GM18498 (cell line): ENCODE measurements around the gene RNF212.

ENCODE experiments used
- ATAC-seq: cut with Tn5 transposase; IDR thresholded peaks from one replicate; pipeline ENCODE4 v1.9.1; 2021; ENCODE audit warnings: mild to moderate bottlenecking, moderate library complexity; ENCODE audit not compliant: unreplicated experiment

Gene RNF212

DNA sequence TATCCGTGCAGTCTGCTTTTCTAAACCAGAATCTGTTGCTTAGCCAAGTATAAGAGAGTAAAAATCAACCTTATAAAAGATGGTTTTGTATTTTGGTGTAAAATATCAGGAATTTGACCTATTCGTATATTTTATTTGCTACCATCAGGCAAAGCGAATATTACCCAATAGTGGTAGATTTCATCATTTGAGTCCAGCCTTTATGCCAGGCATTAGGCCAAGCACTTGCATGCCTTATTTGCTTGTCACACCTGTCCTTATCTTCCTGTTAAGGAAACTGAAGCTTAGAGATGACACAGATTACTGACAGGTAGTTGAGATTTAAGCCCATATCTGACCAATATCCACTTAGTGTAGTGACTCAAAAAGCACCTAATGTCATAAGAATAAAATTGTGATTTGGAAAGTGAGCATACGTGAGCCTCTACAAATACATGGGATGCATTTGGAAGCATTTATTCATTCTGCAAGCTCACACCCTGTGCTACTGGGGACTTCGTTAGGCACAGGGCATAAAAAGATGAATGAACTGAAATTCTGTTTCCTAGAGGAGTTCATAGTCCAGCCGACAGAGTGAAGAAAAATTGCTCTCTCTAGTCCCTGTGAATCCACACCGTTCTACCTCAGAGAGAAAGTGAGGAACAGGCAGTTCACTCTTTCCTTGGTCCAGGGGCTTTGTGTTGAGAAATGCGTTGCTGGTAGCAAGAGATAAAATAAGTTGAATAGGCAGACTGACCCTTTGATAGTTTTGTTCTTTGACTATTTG is 2.3 kb upstream of the RNF212 start:
- no peak for ATAC-seq

DNA sequence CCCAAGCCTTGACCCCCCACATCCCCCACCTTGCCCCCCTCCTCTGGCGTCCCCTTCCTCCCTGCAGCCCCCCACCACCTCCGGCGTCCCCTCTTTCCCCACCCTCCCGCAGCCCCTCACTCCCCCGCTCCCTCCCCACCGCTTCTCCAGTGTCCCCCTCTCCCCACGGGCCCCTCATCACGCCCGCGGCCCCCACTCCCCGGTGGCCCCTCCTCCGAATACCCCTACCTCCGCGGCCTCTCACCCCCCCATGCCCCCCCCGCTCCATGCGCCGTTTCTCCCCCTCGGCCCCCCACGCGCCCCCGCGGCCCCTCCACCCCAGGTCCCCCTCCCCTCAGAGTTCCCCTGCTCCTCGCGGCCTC is 562 bp downstream of the RNF212 start:
- ATAC-seq, result no peak

DNA sequence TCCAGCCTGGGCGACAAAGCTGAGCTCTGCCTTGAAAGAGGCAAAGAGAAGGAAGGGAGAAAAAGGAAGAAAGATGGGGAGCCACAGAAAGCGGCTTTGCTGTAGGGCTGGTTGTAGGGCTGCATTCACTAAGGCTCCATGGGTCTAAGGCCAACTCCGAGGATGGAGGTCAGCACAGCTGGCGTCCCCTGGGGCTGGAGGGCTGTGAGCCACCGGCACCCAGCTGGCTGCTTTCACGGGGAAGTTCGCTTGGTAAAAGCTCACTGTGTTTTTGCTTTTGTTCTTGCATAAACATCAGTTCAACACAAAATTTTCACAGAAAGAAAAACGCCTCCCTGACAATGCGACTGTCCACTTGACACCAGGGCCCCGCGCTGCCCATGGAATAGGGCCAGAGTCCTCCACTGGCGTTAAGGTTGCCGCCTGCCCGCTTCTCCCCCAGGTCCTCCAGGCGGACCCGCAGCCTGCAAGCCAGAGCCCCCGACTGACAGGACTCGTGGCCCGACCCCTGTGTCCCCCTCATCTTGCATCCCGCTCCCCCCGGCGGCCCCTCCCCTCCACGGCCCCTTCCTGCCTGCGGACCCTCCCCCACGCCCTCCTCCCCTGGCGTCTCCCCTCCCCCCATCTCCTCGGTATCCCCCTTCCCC is 1.1 kb downstream of the RNF212 start:
- no peak for ATAC-seq

DNA sequence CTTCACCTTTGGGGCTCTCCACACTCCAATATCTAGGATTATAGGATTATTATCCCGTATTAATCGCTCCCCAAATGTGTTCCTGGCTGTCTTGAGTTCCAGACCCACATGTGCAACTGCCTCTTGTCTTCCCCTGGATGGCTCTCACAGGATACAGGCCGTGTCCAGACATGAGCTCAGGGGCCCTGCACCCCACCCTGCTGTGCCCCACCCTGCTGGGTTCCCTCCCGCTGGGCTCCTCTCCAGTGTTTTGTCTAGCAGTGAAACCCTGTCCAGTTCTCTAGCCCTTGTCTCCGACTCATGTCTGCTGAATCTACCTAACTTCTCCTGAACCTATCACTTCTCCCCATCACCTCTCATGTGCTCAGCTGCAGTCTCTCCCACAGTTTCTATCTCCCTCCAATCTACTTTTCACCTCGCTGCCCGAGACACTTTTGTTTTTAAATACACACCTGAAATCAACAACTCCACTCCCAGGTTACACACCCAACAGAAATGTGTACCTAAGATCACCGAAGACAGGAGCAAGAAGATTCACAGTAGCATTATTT is 2.0 kb downstream of the RNF212 start:
- no peak for ATAC-seq

DNA sequence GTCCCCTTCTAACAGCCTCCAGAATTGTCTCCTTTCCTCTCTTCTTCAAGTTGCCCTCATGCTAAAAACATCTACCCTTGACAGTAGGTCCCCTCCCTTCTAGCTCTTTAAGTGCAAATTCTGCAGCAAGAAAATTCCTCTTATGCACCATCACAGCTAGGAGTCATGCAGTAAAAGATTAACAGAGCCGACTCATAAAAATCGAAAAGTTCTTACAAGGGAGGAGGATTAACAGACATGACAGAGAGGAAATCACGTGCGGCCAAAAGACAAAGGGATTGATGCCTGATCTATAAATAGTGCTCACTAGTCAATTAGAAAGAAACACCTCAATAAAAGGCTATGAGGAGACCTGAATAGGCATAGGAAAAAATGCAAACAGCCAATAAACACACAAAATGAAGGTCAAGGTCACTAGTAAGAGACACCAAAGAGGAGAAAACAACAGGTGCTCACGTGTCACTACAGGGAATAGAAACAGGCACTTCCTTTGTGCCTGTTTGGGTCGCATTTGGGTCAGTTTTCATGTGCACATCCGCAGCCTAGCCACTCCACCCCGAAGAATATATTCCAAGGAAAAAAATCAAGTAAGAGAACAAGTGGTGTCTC is 3.4 kb downstream of the RNF212 start:
- no peak for ATAC-seq

DNA sequence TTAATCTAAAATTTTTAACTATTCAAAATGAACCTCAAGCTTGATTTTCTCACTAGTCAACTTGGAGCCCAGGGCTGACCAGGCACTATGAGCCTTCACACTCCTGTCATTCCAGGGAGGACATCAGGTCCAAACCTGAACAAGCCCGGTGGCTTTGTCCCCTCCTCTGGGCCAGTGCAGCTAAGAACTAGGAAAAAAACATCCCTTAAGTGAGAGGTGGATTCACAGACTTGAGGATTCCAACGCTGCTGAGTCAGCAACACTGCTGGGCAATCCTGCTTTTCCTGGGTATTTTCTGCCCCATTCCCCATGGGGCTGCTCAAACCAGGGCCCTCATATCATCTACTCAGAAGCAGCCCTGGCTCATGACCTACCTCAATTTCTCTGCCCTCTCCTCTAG is 4.0 kb downstream of the RNF212 start:
- no peak for ATAC-seq

DNA sequence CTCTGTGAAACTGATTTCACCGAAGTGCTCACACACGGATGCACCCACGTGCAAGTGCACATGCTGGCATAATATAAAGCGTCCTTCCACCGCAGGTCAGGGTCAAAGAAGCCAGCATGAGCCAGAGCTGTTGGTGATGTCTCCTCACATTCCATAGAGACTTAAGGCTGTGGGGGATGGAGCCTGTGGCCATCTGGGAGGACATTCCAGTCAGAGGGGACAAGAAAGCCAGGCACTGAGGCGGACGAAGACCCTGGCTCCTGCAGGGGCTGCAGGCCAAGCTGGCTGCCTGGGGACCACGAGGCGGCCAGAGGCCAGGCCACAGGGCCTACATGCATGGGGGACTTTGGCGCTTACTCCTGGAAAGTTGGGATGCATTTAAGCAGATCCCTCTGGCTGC is 7.7 kb downstream of the RNF212 start:
- no peak for ATAC-seq

DNA sequence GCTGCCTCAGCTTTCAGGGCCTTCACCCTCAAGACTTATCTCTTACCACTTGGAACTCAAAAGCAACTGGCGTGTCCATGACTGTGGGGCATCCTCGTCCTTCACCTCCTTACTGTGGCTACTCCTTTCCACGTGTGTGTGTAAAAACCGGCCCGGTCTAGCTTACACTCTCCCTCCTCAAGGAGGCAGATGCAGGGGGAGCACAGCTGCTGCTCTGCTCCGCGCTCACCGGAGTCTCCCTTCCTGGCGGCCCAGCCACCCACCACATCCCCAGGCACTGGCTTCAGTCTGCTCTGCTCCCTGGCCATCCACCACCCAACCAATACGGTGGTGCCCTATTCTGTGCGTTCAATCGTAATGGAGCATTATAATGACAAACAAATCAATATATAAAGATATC is 8.3 kb downstream of the RNF212 start:
- ATAC-seq, result no peak

DNA sequence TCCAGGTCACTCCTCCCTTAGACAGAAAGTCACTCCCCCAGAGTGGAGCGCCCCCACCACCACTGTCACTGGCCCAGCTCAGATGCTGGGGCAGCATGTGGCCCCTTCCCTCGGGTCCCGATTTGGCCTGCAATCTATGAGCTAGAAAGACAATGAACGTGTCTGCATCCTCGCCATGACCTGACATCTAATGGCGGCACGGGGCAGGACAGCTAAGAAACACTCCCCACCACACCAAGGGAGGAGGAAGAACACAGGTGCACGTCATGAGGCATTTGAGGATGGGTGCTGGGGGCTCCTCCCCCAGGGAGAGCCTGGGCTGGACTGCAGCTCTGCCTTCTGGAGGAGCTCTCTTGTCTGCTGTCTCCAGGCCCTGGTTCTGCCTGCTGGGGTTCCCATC is 8.7 kb downstream of the RNF212 start:
- no peak for ATAC-seq

DNA sequence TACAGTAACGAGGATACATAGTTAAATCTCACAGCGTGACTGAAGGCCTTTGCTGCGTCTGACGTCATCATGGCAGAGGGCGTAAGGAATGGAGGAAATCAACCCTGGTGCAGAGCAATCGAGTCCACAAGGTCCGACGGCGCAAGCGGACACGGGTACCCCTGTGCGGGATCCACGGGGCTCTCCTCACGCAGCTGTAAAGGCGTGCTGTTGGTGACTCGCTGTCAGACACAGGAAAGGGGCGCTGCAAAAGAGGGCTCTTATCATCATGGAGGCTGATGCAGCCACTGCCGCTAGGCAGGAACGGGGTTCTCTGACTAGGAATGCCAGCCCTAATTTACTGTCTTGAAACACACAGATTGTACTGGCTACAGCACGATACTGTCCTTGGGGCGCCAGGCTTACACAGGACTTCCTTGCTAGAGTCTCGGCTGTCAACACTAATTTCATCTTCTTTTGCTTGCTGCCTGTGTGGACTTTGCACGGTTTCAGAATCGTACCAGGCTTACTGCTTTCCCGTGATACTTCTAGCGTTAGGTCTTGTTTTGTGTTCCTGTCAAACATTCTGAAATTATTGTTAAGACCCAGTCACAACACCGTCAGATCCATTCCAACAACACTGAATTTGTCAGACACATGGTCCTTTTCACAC is 13.6 kb downstream of the RNF212 start:
- ATAC-seq, result no peak

DNA sequence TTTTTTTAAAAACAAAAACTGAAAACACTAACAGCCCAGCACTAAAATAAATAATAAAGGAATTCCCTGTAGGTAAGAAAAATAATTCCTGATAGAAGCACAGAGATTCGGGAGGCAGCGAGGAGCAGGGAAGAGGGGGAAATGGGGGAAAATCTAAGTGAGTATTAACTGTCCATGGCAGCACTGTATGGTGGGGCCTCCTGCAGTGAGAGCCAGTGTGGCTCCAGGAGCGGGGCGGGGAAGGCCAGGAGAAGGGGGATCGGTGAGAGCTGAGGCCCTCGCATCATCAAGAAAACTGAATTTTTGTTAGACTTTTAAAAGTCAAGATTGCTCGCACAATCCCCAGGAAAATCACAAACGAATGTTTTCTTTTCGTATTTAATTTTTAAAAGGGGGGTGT is 14.1 kb downstream of the RNF212 start:
- ATAC-seq, result no peak

DNA sequence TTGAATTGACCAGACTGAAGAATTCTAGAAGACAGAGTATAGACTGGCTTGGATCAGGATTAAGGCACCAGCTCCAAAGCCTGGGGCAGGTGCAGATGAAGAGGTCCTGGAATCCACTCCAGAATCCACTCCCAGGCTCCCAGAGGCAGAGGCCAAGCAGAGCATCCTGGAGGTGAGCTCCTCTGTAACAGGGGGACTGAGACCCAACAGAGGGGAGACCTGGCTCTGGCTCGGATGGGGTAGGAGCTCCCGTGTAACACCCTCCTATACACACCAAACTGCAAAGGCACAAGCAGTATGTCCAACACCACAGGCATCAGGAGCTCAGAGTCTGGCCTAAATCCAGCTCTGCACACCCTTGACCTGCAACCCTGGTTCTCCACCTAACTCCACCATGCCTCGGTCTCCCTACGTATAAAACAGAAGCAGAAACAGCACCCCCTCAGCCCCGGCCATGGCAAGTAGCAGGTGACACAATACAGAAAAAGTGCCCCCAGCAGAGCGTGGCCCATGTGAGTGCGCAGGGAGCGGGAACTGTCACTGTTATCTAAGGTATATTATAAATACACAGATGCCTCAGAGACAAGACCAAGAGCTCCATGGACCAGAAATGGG is 14.9 kb downstream of the RNF212 start:
- ATAC-seq, result no peak

DNA sequence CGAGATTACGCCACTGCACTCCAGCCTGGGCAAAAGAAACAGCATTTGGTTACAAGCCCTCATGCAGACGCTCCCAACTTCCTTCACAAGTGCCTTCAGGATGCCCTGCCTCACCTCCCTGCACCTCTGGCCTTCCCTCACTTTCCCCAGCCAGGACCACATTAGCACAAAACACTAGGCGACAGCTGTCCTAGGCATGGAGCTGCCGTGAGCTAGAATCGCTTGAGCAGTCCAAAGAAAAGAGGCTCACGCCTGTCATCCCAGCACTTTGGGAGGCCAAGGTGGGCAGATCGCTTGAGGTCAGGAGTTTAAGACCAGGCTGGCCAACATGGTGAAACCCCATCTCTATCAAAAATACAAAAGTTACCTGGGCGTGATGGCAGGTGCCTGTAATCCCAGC is 15.8 kb downstream of the RNF212 start:
- ATAC-seq, result no peak

DNA sequence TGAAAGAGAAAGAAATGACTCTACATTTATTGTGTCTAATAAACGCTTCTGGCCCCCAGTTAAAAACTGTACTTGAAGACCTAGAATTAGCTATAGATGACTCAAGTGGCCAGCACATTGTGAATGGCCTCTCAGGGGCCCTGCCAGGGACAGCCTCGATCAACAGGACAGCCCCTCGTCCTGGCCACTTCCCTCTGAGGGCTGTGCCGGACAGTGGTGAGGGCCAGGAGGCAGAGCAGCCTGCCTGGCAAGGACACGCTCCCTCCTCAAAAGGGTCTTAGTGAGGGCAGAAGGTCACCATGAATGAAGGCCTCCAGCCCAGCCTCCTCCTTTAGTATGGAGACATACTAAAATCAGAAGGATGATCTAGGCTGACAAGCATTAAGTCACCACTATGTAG is 16.5 kb downstream of the RNF212 start:
- ATAC-seq, result no peak

DNA sequence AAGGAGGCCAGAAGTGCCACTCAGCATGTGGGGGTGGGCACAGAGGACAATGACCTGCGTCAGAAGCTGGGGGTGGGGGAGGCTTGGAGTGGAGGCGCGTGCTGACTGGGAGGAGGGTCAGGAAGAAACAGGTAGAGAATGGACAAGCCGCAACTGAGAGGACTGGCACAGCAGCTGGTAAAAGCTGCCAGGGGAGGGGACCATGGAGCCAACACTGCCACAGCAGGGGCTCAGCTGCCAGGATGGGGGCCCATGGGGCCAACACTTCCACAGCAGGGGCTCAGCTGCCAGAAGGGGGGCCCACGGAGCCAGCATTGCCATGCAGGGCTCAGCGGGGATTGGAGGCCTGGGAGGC is 19.1 kb downstream of the RNF212 start:
- ATAC-seq, result no peak

DNA sequence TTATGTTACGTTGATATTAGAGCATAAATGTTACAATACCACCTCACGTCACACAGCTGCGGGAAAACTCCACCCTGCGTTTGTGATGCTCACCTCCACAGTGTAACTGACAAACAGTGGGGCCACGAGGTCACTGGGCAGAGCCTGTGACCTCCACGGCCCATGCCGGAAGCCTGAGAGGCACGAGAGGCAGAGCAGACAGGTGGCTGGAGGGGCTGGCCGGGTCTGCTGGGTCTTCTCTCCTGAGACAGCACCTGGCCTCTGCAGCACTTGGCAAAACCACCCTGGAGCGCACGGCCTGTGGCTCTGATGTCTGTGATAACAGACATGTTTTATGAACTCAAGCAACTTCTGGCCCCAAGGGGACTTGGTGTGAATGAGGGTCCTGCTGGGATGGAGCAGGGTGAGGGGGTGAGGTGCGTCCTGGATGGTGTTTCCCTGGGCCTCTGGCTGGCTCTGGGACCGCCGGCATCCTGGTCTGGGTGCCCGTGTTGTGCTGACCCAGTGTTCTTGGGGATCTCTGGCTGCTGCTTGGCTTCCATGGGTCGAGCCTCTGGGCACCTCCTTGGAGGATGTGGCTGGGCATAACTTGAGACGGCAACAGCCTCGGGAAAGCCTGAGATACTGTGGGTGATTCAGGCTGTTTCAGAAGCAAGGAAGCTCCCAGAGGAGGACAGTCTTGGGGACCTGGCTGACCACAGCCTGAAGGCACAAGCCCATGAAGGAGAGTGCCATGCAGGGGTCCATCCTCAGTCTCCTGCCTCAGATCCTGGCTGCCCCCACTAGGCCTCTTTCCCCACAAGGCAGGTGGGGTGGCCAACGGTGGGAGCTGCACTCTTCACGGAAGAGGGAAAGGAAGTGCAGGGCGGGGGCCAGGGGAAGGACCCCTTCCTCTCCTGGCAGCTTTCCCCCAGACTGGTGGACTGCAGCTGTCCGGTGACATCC is 19.7 kb downstream of the RNF212 start:
- no peak for ATAC-seq

DNA sequence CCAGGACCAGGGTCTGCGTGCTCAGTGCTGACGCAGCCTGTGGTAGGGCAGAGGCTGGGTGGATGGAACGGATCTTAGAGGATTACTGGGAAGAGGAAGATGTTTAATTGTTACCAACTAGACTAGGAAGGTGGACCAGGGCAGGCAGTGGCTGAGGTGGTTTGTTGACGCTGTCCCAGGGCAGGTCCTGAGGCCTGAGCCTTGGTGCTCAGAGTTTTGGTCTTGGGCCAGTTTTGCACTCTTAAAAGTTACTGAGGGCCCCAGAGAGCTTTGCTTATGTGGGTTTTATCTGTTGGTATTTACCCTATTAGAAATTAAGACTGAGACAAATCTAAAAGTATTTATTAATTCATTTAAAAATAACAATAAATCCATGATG is 20.4 kb downstream of the RNF212 start:
- ATAC-seq, result no peak

DNA sequence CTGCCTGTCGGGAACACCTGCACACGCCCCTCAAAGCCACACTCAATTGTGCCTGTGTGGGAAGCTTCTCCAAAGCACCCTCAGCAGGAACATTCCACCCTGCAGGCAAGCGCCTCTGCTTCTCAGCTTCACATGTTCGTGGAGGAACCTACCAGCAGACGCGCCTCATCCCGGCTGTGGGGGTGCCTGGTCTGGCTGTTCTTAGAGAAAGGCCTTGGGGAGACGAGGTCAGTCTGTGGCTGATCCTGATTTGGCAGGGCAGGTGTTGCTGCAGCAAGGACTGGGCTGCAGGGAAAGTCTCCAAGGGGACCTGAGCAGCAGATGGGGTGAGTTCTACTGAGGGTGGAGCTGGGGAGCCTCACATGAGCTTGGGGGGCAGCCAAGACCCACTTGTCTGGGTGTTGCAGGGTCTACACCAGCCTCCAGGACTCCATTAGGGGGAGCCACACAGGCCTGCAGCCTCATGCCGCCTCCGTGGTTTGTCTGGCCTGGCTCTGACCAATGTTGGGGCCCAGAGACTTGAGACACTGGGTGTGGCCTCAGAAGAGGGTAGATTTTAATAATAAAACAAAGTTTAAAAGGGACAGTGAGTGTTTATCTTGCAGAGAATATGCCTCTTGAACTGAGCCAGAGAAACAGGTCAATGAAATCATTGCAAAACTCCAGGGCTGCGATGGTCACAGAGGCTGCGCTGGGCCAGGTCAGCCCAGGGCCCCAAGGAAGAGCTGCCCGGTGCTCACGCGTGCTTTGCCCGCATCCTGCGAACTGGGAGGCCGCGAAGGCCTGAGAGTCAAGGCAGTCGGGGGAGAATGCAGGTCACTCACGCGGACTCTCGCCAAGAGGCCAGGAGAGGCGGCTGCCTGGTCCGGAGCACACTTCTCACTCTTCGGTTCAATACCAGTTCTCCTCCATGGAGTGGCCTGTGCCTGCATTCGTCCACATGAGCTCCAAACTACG is 21.1 kb downstream of the RNF212 start:
- ATAC-seq, result no peak

DNA sequence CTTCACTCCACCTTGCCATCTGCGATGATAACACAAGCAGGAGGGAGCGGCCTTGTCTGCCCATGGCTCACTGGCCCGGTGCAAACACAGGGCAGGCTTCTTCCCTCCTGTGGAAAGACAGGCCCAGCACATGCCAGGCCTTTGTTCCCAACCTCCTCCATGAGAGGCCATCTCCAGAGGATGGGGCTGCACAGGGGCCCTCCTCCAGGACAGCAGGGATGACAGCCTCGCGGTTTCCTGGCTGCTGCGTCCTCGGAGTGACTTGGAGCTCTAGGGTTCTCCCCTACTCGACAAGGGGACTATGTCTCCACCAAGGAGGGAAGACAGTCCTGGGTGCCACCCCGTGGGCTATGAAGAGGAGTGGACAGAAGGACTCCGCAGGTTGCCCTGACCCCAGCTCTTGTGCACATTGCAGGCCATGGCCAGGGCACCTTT is 21.8 kb downstream of the RNF212 start:
- ATAC-seq, result no peak
